ENCODE data around the gene PID1.

Gene PID1, protein sequence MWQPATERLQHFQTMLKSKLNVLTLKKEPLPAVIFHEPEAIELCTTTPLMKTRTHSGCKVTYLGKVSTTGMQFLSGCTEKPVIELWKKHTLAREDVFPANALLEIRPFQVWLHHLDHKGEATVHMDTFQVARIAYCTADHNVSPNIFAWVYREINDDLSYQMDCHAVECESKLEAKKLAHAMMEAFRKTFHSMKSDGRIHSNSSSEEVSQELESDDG

GRCh38 chr2:229270551-229271410 is at the start of gene PID1:
Gene PID1 (minus strand): TSS chr2:229271287. CDS start chr2:229271043, 244 bp downstream.
- DNase-seq, result no peak

- no peak for DNase-seq
Measured at GRCh38 chr2:229319558-229319957, 48.5 kb upstream of the PID1 start.

DNA sequence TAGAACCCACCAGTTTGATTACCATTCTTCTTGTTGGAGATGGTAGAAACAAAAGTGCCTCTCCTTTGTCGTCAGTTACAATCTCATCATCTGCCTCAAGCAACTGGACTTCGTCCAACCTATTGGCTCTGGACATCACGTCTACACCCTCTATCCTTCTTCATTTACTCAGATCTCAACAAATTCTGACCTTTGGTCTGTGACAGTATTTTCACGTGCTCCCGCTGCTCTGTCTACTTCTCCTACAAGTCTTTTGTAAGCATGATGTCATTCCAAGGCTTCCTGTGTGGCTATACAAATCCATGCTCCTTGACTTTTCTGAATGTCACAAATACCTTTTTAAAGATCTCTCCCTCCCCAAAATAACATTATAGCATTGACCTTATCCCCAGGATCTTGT is 43.0 kb upstream of the PID1 start:
- DNase-seq, result no peak

- DNase-seq, result no peak
Measured at GRCh38 chr2:229313591-229313990, 42.5 kb upstream of the PID1 start.

- no peak for DNase-seq
Measured at GRCh38 chr2:229301237-229301636, 30.1 kb upstream of the PID1 start.

- no peak for DNase-seq
Measured at GRCh38 chr2:229300790-229301189, 29.7 kb upstream of the PID1 start.

GRCh38 chr2:229300371-229300770 is 29.3 kb upstream of the PID1 start:
- DNase-seq, result no peak

- DNase-seq, result no peak
Measured at GRCh38 chr2:229297247-229297646, 26.2 kb upstream of the PID1 start.

DNA sequence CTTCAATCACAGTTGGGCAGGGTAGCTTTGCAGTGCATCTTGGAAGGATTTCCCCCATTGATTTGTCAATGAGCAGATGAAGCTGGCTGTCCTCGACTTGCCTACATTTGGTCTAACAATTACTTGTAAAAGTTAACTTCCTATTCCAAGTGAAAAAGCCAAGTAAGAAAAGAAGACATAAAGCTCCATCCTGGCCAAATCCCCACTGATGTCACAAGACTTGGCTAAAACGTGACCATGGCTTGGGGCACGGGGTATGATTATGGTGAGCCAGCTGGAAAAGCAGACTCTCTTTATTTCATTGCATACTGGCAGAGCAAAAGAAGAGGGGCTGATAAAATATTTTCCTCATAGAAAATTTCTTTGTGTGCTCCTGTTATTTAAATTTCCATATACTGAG is 25.4 kb upstream of the PID1 start:
- DNase-seq, result no peak

DNA sequence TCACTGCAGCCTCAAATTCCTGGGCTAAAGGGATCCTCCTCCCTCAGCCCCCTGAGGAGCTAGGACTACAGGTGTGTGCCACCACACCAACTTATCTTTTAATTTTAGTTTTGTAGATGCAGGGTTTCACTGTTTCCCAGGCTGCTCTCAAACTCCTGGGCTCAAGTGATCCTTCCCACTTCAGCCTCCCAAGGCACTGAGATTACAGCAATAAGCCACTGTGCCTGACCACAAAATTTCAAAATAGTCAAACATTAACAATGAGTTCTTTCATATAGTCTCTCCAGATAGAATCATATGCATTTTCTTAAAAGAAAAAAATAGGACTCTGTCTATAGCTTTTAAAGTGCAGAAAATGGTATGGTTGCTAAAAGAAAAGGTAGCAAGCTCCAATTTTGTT is 24.9 kb upstream of the PID1 start:
- no peak for DNase-seq

- no peak for DNase-seq
Measured at GRCh38 chr2:229287823-229288222, 16.7 kb upstream of the PID1 start.

DNA sequence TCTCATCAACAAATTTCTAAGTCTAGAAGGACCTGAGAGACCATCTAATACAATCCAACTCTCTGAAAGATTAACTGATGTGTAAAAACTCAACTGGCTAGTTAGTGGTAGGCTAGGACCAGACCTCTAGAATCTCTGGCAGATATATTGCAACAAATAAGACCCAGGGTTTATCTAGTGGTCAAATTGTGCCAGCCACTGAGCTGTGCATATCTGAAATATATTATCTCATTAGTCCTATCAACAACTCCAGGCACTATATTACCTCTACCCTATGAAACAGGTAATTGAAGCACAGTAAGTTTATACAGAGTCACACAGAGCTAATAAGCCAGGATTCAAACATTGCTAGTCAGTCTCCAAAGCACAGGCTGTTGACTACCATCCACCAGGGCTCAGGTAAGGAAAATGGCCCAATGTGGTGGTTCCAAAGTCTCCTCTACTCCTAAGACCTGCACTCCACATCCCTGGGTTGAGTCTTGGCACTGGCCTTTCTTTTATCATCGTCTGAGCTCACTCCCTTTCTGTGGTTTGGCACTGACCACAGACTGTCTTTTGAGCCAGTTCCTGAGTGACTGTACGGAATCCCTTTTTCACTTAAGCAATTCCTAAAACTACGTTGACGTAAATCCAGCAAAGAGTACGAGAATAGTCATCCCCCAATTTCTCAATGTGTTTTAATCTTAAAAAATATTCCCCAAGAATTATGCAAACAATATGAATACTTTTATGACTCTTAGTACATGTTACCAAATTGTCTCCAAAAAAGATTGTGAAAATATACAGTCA is 11.9 kb upstream of the PID1 start:
- no peak for DNase-seq

- DNase-seq, result no peak
Measured at GRCh38 chr2:229279516-229279915, 8.4 kb upstream of the PID1 start.

DNA sequence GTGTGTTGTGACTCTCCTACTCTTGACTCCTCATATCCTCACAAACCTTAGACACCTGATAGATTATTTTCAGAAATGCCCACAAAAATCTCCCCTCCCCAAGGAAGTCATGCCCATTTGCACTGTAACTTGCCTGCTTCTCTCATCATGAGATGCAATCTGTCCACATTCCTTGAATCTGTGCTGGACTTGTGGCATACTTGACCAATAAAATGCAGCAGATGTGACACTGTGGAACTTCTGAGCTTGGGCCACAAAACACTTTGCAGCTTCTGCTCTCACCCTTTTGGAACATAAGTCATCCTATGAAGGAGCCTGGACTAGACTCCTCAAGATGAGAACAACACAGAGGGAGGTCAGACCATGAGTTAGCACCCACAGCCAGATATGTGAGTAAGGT is 4.4 kb upstream of the PID1 start:
- no peak for DNase-seq

DNA sequence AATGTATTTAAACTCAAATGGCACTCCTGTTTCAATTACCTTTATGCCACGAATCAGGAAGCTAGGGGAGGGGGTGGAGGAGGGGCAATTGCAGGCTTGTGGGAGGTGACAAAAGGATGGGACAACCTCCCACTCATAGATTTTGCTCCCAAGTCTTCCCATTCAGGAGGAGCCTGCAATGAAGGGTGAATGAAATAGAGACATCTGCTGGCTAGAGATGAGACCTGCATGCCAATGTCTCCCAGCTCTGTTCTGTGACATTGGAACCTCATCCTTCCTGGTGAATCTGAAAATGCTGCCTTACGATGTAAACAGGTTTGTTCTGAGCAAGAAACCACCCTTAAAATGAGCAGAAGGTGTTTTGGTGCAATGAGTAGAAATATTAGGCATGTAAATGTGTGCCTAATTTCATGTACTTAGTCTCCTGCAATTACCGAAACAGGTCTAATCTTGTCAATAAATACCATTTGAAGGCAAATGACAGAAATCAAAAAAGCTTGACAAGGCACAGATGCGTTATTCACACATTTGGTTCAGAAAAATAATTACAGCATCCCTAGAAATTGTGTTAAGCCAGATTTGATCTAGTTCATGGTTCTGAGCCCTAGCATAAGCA is 2.7 kb upstream of the PID1 start:
- no peak for DNase-seq

- DNase-seq, result no peak
Measured at GRCh38 chr2:229273006-229273722, 2.1 kb upstream of the PID1 start.

DNA sequence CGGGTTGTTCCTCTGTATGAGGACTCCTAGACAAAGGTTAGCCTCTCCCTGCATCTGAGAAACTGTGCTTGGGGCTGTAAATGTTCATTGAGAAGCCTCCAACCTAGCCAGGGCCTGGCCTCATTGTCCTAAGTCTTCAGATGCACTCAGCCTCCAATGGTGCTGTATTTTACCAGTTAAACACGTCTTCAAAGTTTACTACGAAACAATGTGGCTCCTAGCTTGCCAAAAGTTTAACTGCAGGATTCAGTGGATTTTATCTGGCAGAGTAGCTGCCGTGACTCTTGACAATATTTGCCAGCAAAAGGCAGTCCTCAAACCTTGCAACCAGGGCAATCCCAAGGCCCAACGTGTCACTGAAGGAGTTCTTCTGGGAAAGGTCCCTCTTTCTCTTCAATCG is 1.1 kb downstream of the PID1 start:
- no peak for DNase-seq

DNA sequence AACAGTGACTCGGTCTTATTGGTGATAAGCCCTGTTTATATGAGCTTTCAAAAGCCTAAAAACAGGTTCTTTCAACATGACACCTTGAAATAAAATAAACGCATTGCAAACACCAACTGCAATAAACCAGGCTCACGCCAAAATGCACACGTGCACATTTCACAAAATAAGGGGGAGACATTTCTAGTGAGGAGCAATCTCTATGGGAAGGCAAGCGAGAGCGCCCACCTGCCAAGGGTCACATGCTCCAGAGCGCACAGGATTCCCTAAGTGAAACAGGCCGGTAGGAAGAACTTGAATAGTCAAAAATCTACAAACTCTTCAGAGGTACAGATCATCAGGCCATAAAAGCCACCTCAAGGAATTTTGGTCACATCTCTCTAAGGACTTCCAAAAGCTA is 1.9 kb downstream of the PID1 start:
- no peak for DNase-seq

GRCh38 chr2:229268626-229269025 is 2.5 kb downstream of the PID1 start:
- no peak for DNase-seq

- DNase-seq, result no peak
Measured at GRCh38 chr2:229267080-229267479, 4.0 kb downstream of the PID1 start.

- no peak for DNase-seq
Measured at GRCh38 chr2:229265727-229266126, 5.4 kb downstream of the PID1 start.

DNA sequence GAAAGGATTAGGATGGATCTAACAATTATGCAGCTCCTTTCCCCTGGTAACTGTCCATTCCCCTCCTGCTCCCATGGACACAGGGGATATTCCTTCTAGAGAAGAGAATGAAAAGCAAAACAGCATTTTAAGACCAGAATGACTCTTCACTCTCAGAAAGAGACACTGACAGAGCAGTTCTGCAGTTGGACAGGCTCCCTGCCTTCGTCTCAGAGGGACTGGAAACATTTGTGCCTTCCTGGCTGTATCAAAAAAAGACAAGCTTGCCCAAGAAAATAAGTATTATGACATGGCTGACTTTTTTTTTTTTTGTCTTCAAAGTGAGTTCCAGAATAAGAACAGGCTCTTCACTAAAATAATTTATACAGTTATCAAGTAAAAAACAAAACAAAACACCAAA is 9.5 kb downstream of the PID1 start:
- DNase-seq, result no peak

GRCh38 chr2:229261076-229261475 is 10.0 kb downstream of the PID1 start:
- DNase-seq, result no peak

Data from stimulated activated CD4-positive, alpha-beta T cell treated with anti-CD3 and anti-CD28 coated beads, Interleukin-12 subunit alpha, Interleukin-12 subunit beta, amount 100 ng/mL, for 4 hours (primary cell).